ENCODE measurements around the gene RFTN1. TPM values are rescaled to one million over a fixed set of nuclear protein-coding genes. Genes with fewer than 3 reads are reported as not detected.

RFTN1 gene
- total and polyA plus RNA-seq, 2 of the 8 experiments (the other 6 are each of a cell fraction or from before 2014, with no cell fraction given): 4.6 to 6.7 TPM

GRCh38 chr3:16449369-16449768 is 64.1 kb downstream of the RFTN1 start:
- no peak overlapping the region for H2BK20ac ChIP-seq (ENCODE audit: low read length)
- DNase-seq (ENCODE audit: low read depth in 1 of 2, low spot score in 2 of 2) (no peak), FAIRE-seq (no peak)
- H3K23me2 ChIP-seq (ENCODE audit: low read depth, low read length): no peaks in the 10 kb centered on the region
- no peak overlapping the region for H3K4me2 ChIP-seq (ENCODE audit: insufficient read depth in 1 of 2, low read depth in 2 of 2, low read length in 2 of 2)
- H2AK5ac ChIP-seq (ENCODE audit: low read depth, low read length): no peak overlapping the region
- no peaks in the 10 kb centered on the region for H3K9me3 ChIP-seq (ENCODE audit: insufficient read depth in 2 of 2, low read depth in 1 of 2, low read length in 1 of 2)
- peaks cover 0 to 2% (median 0%) of the 10 kb centered on the region in 4 experiments; a peak in 1 of 7 replicates for H3K4me1 ChIP-seq (replicated peaks in 1 of 4; ENCODE audit: control insufficient read depth in 3 of 4, insufficient read depth in 4 of 4, low read length in 3 of 4)
- no peaks in the 10 kb centered on the region for H3K79me1 ChIP-seq (ENCODE audit: low read depth, low read length)
- H4K5ac ChIP-seq (ENCODE audit: insufficient read length, low read depth, low read length): no peak overlapping the region
- H3K4me3 ChIP-seq (ENCODE audit: extremely low read depth in 1 of 4, insufficient read depth in 2 of 4, low read depth in 3 of 4, low read length in 4 of 4): no peak overlapping the region
- no peak overlapping the region for H3K23ac ChIP-seq (ENCODE audit: insufficient read length)
- H3K14ac ChIP-seq (ENCODE audit: insufficient read length): no peak overlapping the region
- no peak overlapping the region for H3K27ac ChIP-seq (ENCODE audit: low read depth, low read length)
- no peaks in the 10 kb centered on the region for H3K36me3 ChIP-seq (ENCODE audit: control insufficient read depth in 2 of 4, insufficient read depth in 4 of 4, low read length in 3 of 4)
- H2BK15ac ChIP-seq (ENCODE audit: low read length): no peak overlapping the region
- H3K9ac ChIP-seq (replicated peaks in 1 of 4; ENCODE audit: extremely low read depth in 1 of 4, low read depth in 3 of 4, low read length in 3 of 4): no peak overlapping the region
- no peak overlapping the region for H4K91ac ChIP-seq (replicated peaks; ENCODE audit: insufficient read length, low read length)
- ChIA-PET CTCF (ENCODE audit: partially characterized antibody) (interaction anchor here (0.7 kb wide), 1 partner anchor 10 kb away, joined by 4 read pairs; no protein-coding TSS in a partner anchor), POLR2A (ENCODE audit: partially characterized antibody) (no interaction called here)
- H2BK120ac ChIP-seq (replicated peaks; ENCODE audit: low read depth, low read length): no peak overlapping the region
- H3K4ac ChIP-seq (replicated peaks; ENCODE audit: insufficient read length, low read depth, low read length): no peak overlapping the region
- no peak overlapping the region for H4K8ac ChIP-seq (ENCODE audit: extremely low read depth, insufficient read depth, low read length)
- H2AFZ ChIP-seq (ENCODE audit: low read length): no peak overlapping the region
- no peaks in the 10 kb centered on the region for H3K79me2 ChIP-seq (ENCODE audit: control insufficient read depth in 1 of 2, insufficient read depth in 2 of 2, low read length in 2 of 2)
- no peaks in the 10 kb centered on the region for H3K27me3 ChIP-seq (replicated peaks in 1 of 4; ENCODE audit: control insufficient read depth in 3 of 4, extremely low read depth in 1 of 4, insufficient read depth in 3 of 4, low read length in 3 of 4)
- WGBS, 2 experiments (ENCODE audit: extremely low coverage in 1 of 2, insufficient coverage in 1 of 2, insufficient read length in 1 of 2, insufficient replicate concordance in 2 of 2, low coverage in 1 of 2, low lambda C conversion rate in 2 of 2, missing lambda C conversion rate in 1 of 2): 80% methylated on average over 6 of the region's 6 CpGs; no CpG with 5 or more reads in 1 of the 2 experiments
- H3K18ac ChIP-seq (ENCODE audit: extremely low read depth, low read length): no peak overlapping the region
- no peak overlapping the region for H2BK5ac ChIP-seq (ENCODE audit: low read depth, low read length)
- H4K20me1 ChIP-seq (replicated peaks in 1 of 2; ENCODE audit: control insufficient read depth in 1 of 2, insufficient read depth in 2 of 2, low read length in 2 of 2): no peaks in the 10 kb centered on the region
- 0 out of 2 replicates have a peak overlapping the region, but pooled peaks have one; percentile 13 for H2BK12ac ChIP-seq (ENCODE audit: low read depth, low read length)
- H3K56ac ChIP-seq (replicated peaks; ENCODE audit: insufficient read length, low read depth, low read length): no peak overlapping the region
- TF ChIP-seq CEBPB (IDR thresholded peaks at IDR 0.05; ENCODE audit: low read depth, low read length) (no peak), RXRA (IDR thresholded peaks at IDR 0.05; ENCODE audit: insufficient read depth, low read depth, low read length) (no peak), RAD21 (IDR thresholded peaks at IDR 0.05 in 1 of 2, conservative IDR thresholded peaks at IDR 0.05 in 1 of 2; ENCODE audit: low read depth in 2 of 2, low read length in 2 of 2) (no peak), TEAD4 (IDR thresholded peaks at IDR 0.05; ENCODE audit: low read depth, low read length) (no peak), SIX5 (IDR thresholded peaks at IDR 0.05; ENCODE audit: low read depth, low read length) (no peak), RBBP5 (IDR thresholded peaks at IDR 0.05; ENCODE audit: borderline replicate concordance, low read depth, low read length) (no peak), YY1 (IDR thresholded peaks at IDR 0.05; ENCODE audit: low read depth, low read length) (no peak), ATF3 (IDR thresholded peaks at IDR 0.05; ENCODE audit: insufficient read depth, low read depth, low read length) (no peak), SIN3A (conservative IDR thresholded peaks at IDR 0.05 in 1 of 2, IDR thresholded peaks at IDR 0.05 in 1 of 2; ENCODE audit: low read depth in 1 of 2, low read length in 2 of 2) (no peak), SUZ12 (IDR thresholded peaks at IDR 0.05; ENCODE audit: low read length) (no peak), GABPA (IDR thresholded peaks at IDR 0.05; ENCODE audit: borderline replicate concordance, insufficient read depth, low read length) (no peak), CHD2 (IDR thresholded peaks at IDR 0.05; ENCODE audit: low read length) (no peak), SIRT6 (IDR thresholded peaks at IDR 0.05; ENCODE audit: low read length) (no peak)

All from H1 (cell line).